Ectodermal cell (in vitro differentiated cells): ENCODE results near the gene R3HDM4.

Experiments
- H3K27ac ChIP-seq: 2 replicates; pipeline ENCODE4 v1.7.0; 2013; ENCODE audit warnings: mild to moderate bottlenecking, low read depth, low read length; ENCODE audit not compliant: insufficient read depth, poor library complexity, severe bottlenecking
- H3K27me3 ChIP-seq: 2 replicates; pipeline ENCODE4 v1.7.0; 2013; ENCODE audit warnings: mild to moderate bottlenecking, low read length; ENCODE audit not compliant: insufficient read depth, control insufficient read depth, poor library complexity, severe bottlenecking
- H3K36me3 ChIP-seq: one replicate; pipeline ENCODE4 v1.7.0; 2013; ENCODE audit warnings: low read length; ENCODE audit not compliant: control insufficient read depth, insufficient read depth
- H3K4me1 ChIP-seq: one replicate; pipeline ENCODE4 v1.7.0; 2013; ENCODE audit warnings: low read length; ENCODE audit not compliant: control insufficient read depth, insufficient read depth
- H3K4me3 ChIP-seq: 2 replicates; pipeline ENCODE4 v1.7.0; 2013; ENCODE audit warnings: low read depth, low read length, control low read depth; ENCODE audit not compliant: insufficient read depth
- H3K9me3 ChIP-seq: 2 replicates; pipeline ENCODE4 v1.7.0; 2013; ENCODE audit warnings: mild to moderate bottlenecking, low read length, moderate library complexity; ENCODE audit not compliant: control insufficient read depth
- WGBS, 2 experiments: methylation state at CpG; one replicate each; pipeline ENCODE4 v1.1.7; 2013; ENCODE audit warnings: missing lambda C conversion rate in 2 of 2; 5-methylcytosine and 5-hydroxymethylcytosine counted together

The R3HDM4 gene

GRCh38 chr19:924553-925086 lies 11.6 kb upstream of the R3HDM4 start:
- no peaks in the 10 kb centered on the region for H3K9me3 ChIP-seq
- peak overlapping the region; percentile 91 for H3K4me3 ChIP-seq
- H3K27me3 ChIP-seq = peaks cover 20% of the 10 kb centered on the region
- WGBS, 2 experiments = 10 to 11% methylated on average over 31 of the region's 31 CpGs
- H3K36me3 ChIP-seq = peaks cover 2% of the 10 kb centered on the region
- peaks cover 6% of the 10 kb centered on the region for H3K4me1 ChIP-seq
- no peak overlapping the region for H3K27ac ChIP-seq

- WGBS, 2 experiments = 4 to 5% methylated on average over 84 of the region's 84 CpGs
- Histone ChIP-seq H3K9me3 (no peaks in the 10 kb centered on the region), H3K27ac (no peak overlapping the region), H3K4me1 (peaks cover 19% of the 10 kb centered on the region), H3K36me3 (no peaks in the 10 kb centered on the region), H3K4me3 (no peak overlapping the region), H3K27me3 (peaks cover 58% of the 10 kb centered on the region)
Measured at GRCh38 chr19:920051-920864, 7.2 kb upstream of the R3HDM4 start.

GRCh38 chr19:919199-920050 lies 6.4 kb upstream of the R3HDM4 start:
- Histone ChIP-seq H3K27me3 (peaks cover 62% of the 10 kb centered on the region), H3K36me3 (no peaks in the 10 kb centered on the region), H3K4me3 (peak overlapping the region; percentile 2), H3K9me3 (no peaks in the 10 kb centered on the region), H3K27ac (no peak overlapping the region), H3K4me1 (peaks cover 19% of the 10 kb centered on the region)
- WGBS, 2 experiments = 7 to 8% methylated on average over 68 of the region's 68 CpGs

- no peak overlapping the region for H3K4me3 ChIP-seq
- WGBS, 2 experiments = 3% methylated on average over 58 of the region's 58 CpGs
Measured at GRCh38 chr19:918481-919198, 5.6 kb upstream of the R3HDM4 start.

GRCh38 chr19:918152-918437 lies 5.1 kb upstream of the R3HDM4 start:
- 8% methylated on average over 12 of the region's 12 CpGs for WGBS, 2 experiments
- no peak overlapping the region for H3K27ac ChIP-seq
- H3K27me3 ChIP-seq = peaks cover 65% of the 10 kb centered on the region
- H3K36me3 ChIP-seq = no peaks in the 10 kb centered on the region
- H3K4me3 ChIP-seq = peak overlapping the region; percentile 25
- H3K9me3 ChIP-seq = no peaks in the 10 kb centered on the region
- peaks cover 19% of the 10 kb centered on the region for H3K4me1 ChIP-seq

More at GRCh38 chr19:918481-919198, 5.6 kb upstream of the R3HDM4 start:
- Histone ChIP-seq H3K4me1 (peaks cover 19% of the 10 kb centered on the region), H3K36me3 (no peaks in the 10 kb centered on the region), H3K27me3 (peaks cover 64% of the 10 kb centered on the region), H3K27ac (no peak overlapping the region), H3K9me3 (no peaks in the 10 kb centered on the region)

GRCh38 chr19:917323-918151 lies 4.5 kb upstream of the R3HDM4 start, which contains the start of gene KISS1R:
Gene KISS1R, plus strand, starts transcription at chr19:917333. Its CDS starts 170 bp downstream, at chr19:917503.
- H3K36me3 ChIP-seq = no peaks in the 10 kb centered on the region
- no peak within 1 kb of the TSS for H3K27ac ChIP-seq
- no peaks in the 10 kb centered on the region for H3K9me3 ChIP-seq
- WGBS, 2 experiments = 0 to 1% methylated on average over 87 of the region's 87 CpGs
- H3K4me3 ChIP-seq = peak within 1 kb of the TSS; percentile 25
- H3K4me1 ChIP-seq = peaks cover 19% of the 10 kb centered on the region
- peaks cover 65% of the 10 kb centered on the region for H3K27me3 ChIP-seq

GRCh38 chr19:916645-917322 lies 3.8 kb upstream of the R3HDM4 start:
- no peak overlapping the region for H3K27ac ChIP-seq
- peaks cover 19% of the 10 kb centered on the region for H3K4me1 ChIP-seq
- H3K9me3 ChIP-seq = no peaks in the 10 kb centered on the region
- H3K4me3 ChIP-seq = peak overlapping the region; percentile 25
- H3K36me3 ChIP-seq = no peaks in the 10 kb centered on the region
- WGBS, 2 experiments = 9% methylated on average over 35 of the region's 35 CpGs
- peaks cover 65% of the 10 kb centered on the region for H3K27me3 ChIP-seq

- Histone ChIP-seq H3K4me1 (peaks cover 2% of the 10 kb centered on the region), H3K36me3 (no peaks in the 10 kb centered on the region), H3K27me3 (peaks cover 24% of the 10 kb centered on the region), H3K27ac (no peak overlapping the region), H3K9me3 (no peaks in the 10 kb centered on the region), H3K4me3 (peak overlapping the region; percentile 66)
- WGBS, 2 experiments = 14 to 19% methylated on average over 57 to 65 of the region's 69 CpGs
Measured at GRCh38 chr19:912181-913079, 589 bp downstream of the R3HDM4 start.
